ACC112 (cell line): ENCODE data around the gene ACOX1.

Experiments
- H2AFZ ChIP-seq: fragments of 200-600 bp; sonication (generic); one replicate; pipeline ENCODE4 v1.6.0; 2017; ENCODE audit warnings: antibody characterized with exemption, low read length; ENCODE audit not compliant: unreplicated experiment
- H3K27ac ChIP-seq: fragments of 200-600 bp; sonication (generic); 2 replicates; pipeline ENCODE4 v1.5.1; 2014; ENCODE audit warnings: low read depth, mild to moderate bottlenecking, antibody characterized with exemption, low read length, moderate library complexity
- H3K27me3 ChIP-seq: fragments of 200-600 bp; sonication (generic); 2 replicates; pipeline ENCODE4 v1.6.1; 2014; ENCODE audit warnings: mild to moderate bottlenecking, antibody characterized with exemption, low read length, moderate library complexity, mixed read lengths; ENCODE audit not compliant: insufficient read depth
- H3K36me3 ChIP-seq: fragments of 200-600 bp; sonication (generic); 2 replicates; pipeline ENCODE4 v1.6.1; 2016; ENCODE audit warnings: mild to moderate bottlenecking, antibody characterized with exemption, low read length, moderate library complexity, mixed read lengths; ENCODE audit not compliant: insufficient read depth
- H3K4me1 ChIP-seq: fragments of 200-600 bp; sonication (generic); one replicate; pipeline ENCODE4 v1.6.1; 2016; ENCODE audit warnings: low read length, mixed read lengths; ENCODE audit not compliant: insufficient read depth, unreplicated experiment, control insufficient read depth
- H3K4me3 ChIP-seq: fragments of 200-600 bp; sonication (generic); 2 replicates; pipeline ENCODE4 v1.5.1; 2014; ENCODE audit warnings: mild to moderate bottlenecking, low read depth, low read length
- H3K79me2 ChIP-seq: fragments of 200-600 bp; sonication (generic); one replicate; pipeline ENCODE4 v1.6.0; 2016; ENCODE audit warnings: low read length; ENCODE audit not compliant: control insufficient read depth, unreplicated experiment, insufficient read depth

The ACOX1 gene

DNA sequence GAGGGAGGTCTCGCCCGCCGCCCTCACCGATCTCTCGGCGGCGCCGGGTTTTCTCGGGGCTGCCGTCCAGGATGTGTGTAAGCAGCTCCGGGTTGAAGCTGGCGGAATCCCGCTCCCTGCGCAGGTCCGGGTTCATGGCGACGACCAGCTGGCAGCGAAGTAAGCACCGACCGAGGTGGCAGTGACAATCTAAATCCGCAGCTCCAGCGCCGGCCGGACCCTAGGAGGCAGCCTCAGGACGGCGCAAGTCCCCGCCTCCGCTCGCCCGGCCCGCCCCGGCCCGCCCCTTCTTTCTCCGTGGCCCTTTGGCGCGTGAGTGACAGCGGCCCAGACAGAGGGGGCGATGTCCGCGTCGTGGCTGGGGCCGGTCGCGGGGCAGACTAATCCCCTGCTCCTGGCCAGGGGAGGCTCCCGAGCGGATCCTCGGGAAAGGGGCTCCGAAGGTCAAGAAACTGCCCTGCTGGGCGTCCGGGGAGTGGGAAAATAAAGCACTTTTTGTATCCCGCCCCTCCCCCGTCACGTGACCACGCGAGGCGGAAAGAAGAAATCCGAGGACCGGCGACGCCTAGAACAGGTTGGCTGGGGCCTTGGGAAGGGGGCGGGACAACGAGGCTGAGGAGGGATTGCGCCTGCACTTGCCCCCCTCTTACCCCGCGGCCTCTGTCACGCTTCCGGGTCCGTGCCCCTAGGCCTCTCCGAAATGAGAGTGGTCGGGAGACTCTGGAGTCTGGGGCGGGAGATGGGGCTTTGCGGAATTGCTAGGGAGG, at the start of gene ACOX1, which contains the start of gene TEN1:
Gene ACOX1, minus strand, starts transcription at position 229 of the 767 bp plus-strand sequence. Its CDS starts 93 bp downstream, at position 136.
Gene TEN1, plus strand, starts transcription at position 303 of the 767 bp plus-strand sequence. CDS start 6,953 bp downstream, outside the sequence.
- H3K4me1 ChIP-seq = peaks cover 51% of the 10 kb centered on the region

DNA sequence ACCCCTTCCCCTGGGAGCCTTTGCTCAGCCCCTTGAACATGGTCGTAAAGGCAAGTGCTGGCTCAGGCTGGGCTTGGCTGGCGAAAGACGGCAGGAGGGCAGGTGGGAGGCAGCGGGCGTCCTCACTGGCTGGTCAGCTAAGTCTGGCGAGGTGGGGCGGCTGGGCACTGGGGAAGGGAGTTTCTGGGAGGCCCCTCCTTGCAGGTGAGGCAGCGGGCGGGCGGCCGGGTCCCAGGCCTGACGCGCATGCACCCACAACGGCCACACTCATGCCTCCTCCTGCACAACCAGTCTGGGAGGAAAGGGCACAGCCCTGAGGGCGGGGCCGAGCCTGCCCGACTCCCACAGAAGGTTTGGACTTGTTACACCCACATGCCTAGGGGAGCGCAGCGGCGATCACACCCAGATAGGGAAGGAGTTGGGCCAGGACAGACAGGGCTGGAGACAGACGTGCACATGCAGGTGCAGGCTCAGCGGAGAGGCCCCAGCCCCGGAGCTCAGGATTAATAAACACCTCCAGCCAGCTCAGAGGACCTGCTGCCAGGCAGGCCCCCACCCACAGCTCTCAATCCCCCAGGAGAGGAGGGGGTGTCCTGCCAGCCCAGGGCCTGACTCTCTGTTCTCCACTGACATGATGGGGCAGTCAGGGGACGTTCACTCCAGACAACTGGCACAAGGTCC, 48.3 kb upstream of the ACOX1 start, which contains the start of gene EVPL:
Gene EVPL, minus strand, starts transcription at position 148 of the 681 bp plus-strand sequence. Its CDS starts 108 bp downstream, at position 40.
- H3K27ac ChIP-seq = no peak within 1 kb of the TSS
- no peaks in the 10 kb centered on the region for H3K79me2 ChIP-seq
- no peaks in the 10 kb centered on the region for H3K36me3 ChIP-seq
- no peaks in the 10 kb centered on the region for H3K27me3 ChIP-seq
- H2AFZ ChIP-seq = no peak within 1 kb of the TSS
- H3K4me3 ChIP-seq = no peak within 1 kb of the TSS
- peaks cover 5% of the 10 kb centered on the region for H3K4me1 ChIP-seq

More for the DNA sequence above, at the start of gene ACOX1, which contains the start of gene TEN1:
- peak within 1 kb of the TSS; percentile 98 for H3K4me3 ChIP-seq
- H3K27me3 ChIP-seq = no peaks in the 10 kb centered on the region
- peaks cover 35% of the 10 kb centered on the region for H3K79me2 ChIP-seq
- H3K27ac ChIP-seq = peak within 1 kb of the TSS; percentile 90
- no peaks in the 10 kb centered on the region for H3K36me3 ChIP-seq
- H2AFZ ChIP-seq = peak within 1 kb of the TSS; percentile 88

DNA sequence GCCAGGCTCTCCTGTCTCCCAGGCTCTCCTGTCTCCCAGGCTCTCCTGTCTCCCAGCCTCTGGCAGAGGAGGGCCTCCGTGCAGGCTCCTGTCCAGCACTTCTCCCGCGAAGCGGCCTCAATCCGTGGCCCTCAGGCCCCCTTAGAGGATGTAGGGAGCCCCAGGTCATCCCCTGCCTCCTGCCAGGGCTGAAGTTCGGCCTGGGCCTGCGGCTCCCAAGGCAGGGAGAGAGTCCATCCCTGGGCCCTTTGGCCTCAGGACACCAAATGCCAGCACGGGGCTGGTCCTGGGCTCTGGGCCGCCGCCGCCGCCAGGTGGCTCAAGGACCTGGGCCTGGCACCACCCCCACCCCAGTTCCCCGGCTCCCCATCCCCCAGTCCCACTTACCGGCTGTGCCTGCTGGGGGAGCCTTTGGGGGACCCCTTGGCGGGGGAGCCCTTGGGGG, 47.8 kb upstream of the ACOX1 start:
- Histone ChIP-seq H3K4me1 (peaks cover 5% of the 10 kb centered on the region), H3K27me3 (no peaks in the 10 kb centered on the region), H3K27ac (no peak overlapping the region), H3K36me3 (no peaks in the 10 kb centered on the region), H3K79me2 (no peaks in the 10 kb centered on the region), H3K4me3 (no peak overlapping the region), H2AFZ (no peak overlapping the region)

DNA sequence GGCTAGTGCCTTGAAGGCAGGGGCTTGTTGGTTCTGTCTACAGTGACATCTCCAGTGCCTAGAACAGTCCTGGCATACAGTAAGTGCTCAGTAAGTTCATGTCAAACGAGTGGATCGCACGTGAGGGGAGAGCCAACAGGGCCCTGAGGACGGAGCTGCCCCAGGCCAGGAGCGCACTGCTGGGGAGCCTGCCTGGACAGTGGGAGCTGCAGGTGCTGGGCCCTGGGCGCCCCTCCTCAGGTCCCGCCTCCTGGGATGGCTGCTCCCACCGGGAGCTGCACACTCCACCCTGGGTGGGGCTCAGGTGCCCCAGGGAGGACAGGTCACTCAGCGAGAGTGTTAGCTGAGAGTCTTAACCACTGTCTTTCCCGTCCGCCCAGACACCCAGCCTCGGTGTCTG, 46.3 kb upstream of the ACOX1 start:
- peaks cover 5% of the 10 kb centered on the region for H3K4me1 ChIP-seq
- H3K36me3 ChIP-seq = no peaks in the 10 kb centered on the region
- H3K79me2 ChIP-seq = no peaks in the 10 kb centered on the region
- no peak overlapping the region for H3K27ac ChIP-seq
- no peak overlapping the region for H3K4me3 ChIP-seq
- no peaks in the 10 kb centered on the region for H3K27me3 ChIP-seq
- no peak overlapping the region for H2AFZ ChIP-seq

DNA sequence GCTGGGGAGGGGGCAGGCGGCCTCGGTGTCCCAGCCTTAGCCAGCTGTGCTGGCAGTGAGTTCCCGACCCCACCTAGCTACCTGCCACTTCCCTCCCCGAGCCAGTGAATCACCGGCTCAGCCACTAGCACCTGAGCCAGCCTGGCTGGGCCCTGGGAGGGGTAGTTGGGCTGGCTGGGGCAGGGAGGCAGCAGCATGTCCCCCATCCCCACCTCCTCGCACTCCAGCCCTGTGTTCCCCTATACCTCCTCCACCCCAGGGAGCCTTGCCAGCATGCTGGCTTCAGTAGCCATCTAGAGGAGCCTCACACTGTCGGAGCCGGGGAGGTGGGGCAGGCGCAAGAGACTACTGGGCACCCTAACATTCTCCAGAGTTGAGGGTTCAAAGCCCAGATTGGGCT, 45.4 kb upstream of the ACOX1 start:
- Histone ChIP-seq H2AFZ (no peak overlapping the region), H3K27ac (no peak overlapping the region)

DNA sequence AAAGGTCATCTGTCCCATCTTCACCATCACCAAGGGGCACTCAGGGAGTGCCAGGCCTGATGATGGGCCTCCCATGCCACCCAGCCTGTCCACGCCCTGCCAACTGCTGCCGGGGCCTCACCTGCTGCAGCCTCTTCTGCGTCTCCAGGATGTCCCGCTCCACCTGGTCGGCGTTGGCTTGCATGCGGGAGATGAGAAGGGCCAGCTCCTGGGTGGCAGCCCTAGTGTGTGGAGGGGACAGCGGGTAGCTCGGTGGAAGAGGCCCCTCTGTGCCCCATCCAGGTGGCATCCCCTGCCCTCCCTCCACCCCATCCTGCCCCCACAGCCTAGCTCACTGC, 44.9 kb upstream of the ACOX1 start:
- Histone ChIP-seq H3K36me3 (no peaks in the 10 kb centered on the region), H3K4me3 (no peak overlapping the region), H3K79me2 (no peaks in the 10 kb centered on the region), H3K4me1 (no peaks in the 10 kb centered on the region), H3K27me3 (no peaks in the 10 kb centered on the region), H2AFZ (no peak overlapping the region), H3K27ac (no peak overlapping the region)

More for the DNA sequence above, 45.4 kb upstream of the ACOX1 start:
- peaks cover 1% of the 10 kb centered on the region for H3K4me1 ChIP-seq
- H3K36me3 ChIP-seq = no peaks in the 10 kb centered on the region
- no peak overlapping the region for H3K4me3 ChIP-seq
- H3K79me2 ChIP-seq = no peaks in the 10 kb centered on the region
- H3K27me3 ChIP-seq = no peaks in the 10 kb centered on the region

DNA sequence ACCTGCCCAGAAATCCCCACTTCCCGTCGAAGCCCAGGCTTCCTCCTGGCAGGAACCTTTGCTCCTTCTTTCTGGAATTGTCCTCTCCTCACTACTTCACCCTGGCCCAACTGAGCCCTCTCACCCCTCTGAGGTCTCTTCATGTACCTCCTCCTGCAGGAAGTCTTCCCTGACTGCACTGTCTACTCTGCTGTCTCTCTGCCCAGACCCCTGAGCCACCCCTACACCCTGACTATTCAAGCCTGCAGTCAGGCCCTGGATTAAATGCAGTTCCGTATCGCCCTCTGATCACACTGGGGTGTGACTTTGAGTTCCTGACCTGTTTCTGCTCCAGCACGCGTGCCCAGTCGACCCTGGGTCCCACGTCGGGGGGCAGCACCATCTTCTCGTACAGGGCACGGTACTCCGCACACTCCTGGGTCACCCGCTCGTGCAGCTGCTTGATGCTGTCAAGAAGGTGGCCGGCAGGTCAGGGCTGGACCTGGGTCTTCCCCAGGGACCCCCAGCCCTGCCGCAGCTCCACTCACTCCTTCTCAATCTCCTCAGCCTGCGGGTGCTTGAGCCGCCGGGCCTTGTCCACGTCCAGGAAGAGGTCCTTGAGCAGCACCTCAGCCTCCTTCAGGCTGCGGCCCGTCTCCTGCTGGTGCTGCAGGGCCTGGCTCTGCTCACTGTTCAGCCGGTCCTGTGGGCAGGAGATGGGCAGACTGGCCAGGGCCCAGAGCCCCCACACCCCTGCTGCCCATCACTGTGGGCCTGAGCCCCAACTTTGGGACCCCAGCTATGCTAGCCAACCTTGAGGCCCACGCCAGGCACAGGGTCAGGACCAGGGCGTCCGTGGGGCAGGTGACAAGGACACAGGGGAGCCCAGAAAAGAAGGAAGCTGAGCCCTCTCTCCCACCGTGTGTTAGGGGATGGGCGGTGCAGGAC, 44.3 kb upstream of the ACOX1 start:
- H3K36me3 ChIP-seq = no peaks in the 10 kb centered on the region
- no peak overlapping the region for H3K4me3 ChIP-seq
- H3K79me2 ChIP-seq = no peaks in the 10 kb centered on the region
- no peak overlapping the region for H3K27ac ChIP-seq
- no peak overlapping the region for H2AFZ ChIP-seq
- no peaks in the 10 kb centered on the region for H3K27me3 ChIP-seq
- H3K4me1 ChIP-seq = no peaks in the 10 kb centered on the region

DNA sequence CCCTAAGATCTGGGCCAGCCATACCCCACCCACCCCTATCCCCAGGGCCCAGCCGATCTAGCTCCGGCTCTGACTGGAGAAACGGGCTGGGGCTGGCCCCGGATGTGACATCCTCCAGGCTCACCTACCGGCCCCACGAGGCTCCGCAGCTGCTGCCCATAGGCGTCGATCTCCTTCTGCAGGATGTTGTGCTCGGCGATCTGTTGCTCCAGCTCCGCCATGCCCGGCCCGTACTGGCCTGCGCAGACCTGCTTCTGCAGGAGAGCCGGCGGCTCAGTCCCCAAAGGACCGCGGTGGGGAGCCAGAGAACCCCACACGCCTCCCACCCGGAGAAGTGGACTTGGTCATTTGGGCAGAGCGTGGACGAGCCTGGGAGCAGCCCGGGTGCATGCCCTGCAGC, 43.3 kb upstream of the ACOX1 start:
- Histone ChIP-seq H3K4me1 (no peaks in the 10 kb centered on the region), H2AFZ (no peak overlapping the region), H3K36me3 (no peaks in the 10 kb centered on the region)

DNA sequence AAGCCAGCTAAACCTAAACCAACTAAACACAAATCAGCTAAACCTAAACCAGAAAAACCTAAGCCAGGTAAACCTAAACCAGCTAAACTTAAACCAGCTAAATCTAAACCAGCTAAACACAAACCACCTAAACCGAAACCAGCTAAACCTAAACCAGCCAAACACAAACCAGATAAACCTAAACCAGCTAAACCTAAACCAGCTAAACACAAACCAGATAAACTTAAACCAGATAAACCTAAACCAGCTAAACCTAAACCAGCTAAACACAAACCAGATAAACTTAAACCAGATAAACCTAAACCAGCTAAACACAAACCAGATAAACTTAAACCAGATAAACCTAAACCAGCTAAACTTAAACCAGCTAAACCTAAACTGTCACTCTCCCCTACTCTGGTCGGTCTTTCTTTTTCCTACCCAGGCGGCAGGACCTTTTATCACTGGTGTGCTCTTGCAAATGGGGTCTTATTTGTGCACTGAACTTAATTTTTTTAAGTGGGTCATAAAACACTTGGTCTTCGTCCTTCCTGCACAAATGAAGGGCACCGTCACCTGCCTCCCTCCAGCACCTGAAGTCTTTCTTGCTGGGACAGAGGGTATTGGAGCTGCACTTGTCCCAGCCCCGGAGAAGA, 41.0 kb upstream of the ACOX1 start:
- Histone ChIP-seq H3K36me3 (no peaks in the 10 kb centered on the region), H3K4me3 (no peak overlapping the region), H2AFZ (no peak overlapping the region), H3K27me3 (no peaks in the 10 kb centered on the region), H3K4me1 (no peaks in the 10 kb centered on the region), H3K79me2 (no peaks in the 10 kb centered on the region), H3K27ac (no peak overlapping the region)

More for the DNA sequence above, 43.3 kb upstream of the ACOX1 start:
- Histone ChIP-seq H3K27ac (no peak overlapping the region), H3K27me3 (no peaks in the 10 kb centered on the region), H3K4me3 (no peak overlapping the region), H3K79me2 (no peaks in the 10 kb centered on the region)

DNA sequence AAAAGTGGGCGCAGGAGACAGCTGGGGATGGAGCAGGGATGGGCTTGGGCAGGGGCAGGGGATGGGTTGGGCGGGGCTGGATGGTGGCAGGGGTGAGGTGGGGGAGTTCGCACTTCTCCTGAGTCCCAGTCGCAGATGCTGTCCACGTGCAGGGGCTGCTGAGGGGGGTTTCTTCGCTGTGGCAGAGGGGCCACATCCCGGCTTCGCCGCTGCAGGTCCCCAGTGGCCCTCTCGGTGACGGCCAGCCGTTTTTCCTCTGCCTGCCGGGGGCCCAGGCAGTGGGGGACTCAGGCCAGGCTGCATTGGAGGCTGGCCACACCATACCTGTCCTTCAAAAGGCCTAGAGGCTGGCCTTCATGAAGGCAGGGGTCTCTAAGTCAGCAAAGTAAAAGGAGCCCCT, 39.8 kb upstream of the ACOX1 start:
- H3K4me3 ChIP-seq = no peak overlapping the region
- no peak overlapping the region for H2AFZ ChIP-seq
- no peaks in the 10 kb centered on the region for H3K36me3 ChIP-seq
- H3K4me1 ChIP-seq = peaks cover 3% of the 10 kb centered on the region
- H3K27me3 ChIP-seq = no peaks in the 10 kb centered on the region; the same call in 1 of the 2 replicates
- no peaks in the 10 kb centered on the region for H3K79me2 ChIP-seq
- H3K27ac ChIP-seq = no peak overlapping the region
